GM23248 (cell line): Measurements from ENCODE around the gene SCAPER.

Source experiments
- EZH2 ChIP-seq: fragments of 200-600 bp; sonication (generic); IDR thresholded peaks from 2 replicates; pipeline ENCODE4 v1.6.1; 2018; ENCODE audit warnings: antibody characterized with exemption, mild to moderate bottlenecking; ENCODE audit not compliant: insufficient read depth, poor library complexity, severe bottlenecking
- EZH2phosphoT487 ChIP-seq: fragments of 200-600 bp; sonication (generic); IDR thresholded peaks from 2 replicates; pipeline ENCODE4 v1.6.1; 2018; ENCODE audit warnings: antibody characterized with exemption, moderate library complexity, mild to moderate bottlenecking, low read depth; ENCODE audit not compliant: insufficient read depth

GRCh38 chr15:76753771-76754170 lies 151.4 kb downstream of the SCAPER start:
- TF ChIP-seq EZH2 (no peak), EZH2phosphoT487 (no peak)
